ENCODE data around the gene TMEM135.
"Not testable (repeated sequence)": the region's sequence is repeated elsewhere in the genome, so short reads cannot be mapped to it uniquely, and the experiment has no call there.

TMEM135 gene

GRCh38 chr11:87263979-87264378 lies 226.2 kb downstream of the TMEM135 start:
- peak; percentile 42 for FAIRE-seq

GRCh38 chr11:87265132-87265531 lies 227.4 kb downstream of the TMEM135 start:
- FAIRE-seq, result no peak

GRCh38 chr11:87265979-87266378 lies 228.2 kb downstream of the TMEM135 start:
- FAIRE-seq, result no peak

- FAIRE-seq, result no peak
These were observed 229.0 kb downstream of the TMEM135 start for GRCh38 chr11:87266751-87267150.

GRCh38 chr11:87271951-87272350 lies 234.2 kb downstream of the TMEM135 start:
- FAIRE-seq, result not testable (repeated sequence)

GRCh38 chr11:87275176-87275575 lies 237.4 kb downstream of the TMEM135 start:
- no peak for FAIRE-seq

- FAIRE-seq, result no peak
These were observed 242.4 kb downstream of the TMEM135 start for GRCh38 chr11:87280143-87280542.

- FAIRE-seq, result no peak
These were observed 243.8 kb downstream of the TMEM135 start for GRCh38 chr11:87281496-87281895.

- FAIRE-seq, result no peak
These were observed 246.6 kb downstream of the TMEM135 start for GRCh38 chr11:87284306-87284705.

GRCh38 chr11:87285674-87286073 lies 247.9 kb downstream of the TMEM135 start:
- not testable (repeated sequence) for FAIRE-seq

GRCh38 chr11:87286338-87286737 lies 248.6 kb downstream of the TMEM135 start:
- FAIRE-seq, result no peak

GRCh38 chr11:87290304-87290922 lies 252.7 kb downstream of the TMEM135 start:
- peak; percentile 98 for FAIRE-seq

- FAIRE-seq, result no peak
These were observed 254.9 kb downstream of the TMEM135 start for GRCh38 chr11:87292598-87292997.

GRCh38 chr11:87295237-87295636 lies 257.5 kb downstream of the TMEM135 start:
- no peak for FAIRE-seq

- FAIRE-seq, result no peak
These were observed 258.9 kb downstream of the TMEM135 start for GRCh38 chr11:87296627-87297026.

GRCh38 chr11:87298155-87298554 lies 260.4 kb downstream of the TMEM135 start:
- FAIRE-seq, result no peak

GRCh38 chr11:87299041-87299481 lies 261.3 kb downstream of the TMEM135 start:
- no peak for FAIRE-seq

GRCh38 chr11:87300640-87301380 lies 263.1 kb downstream of the TMEM135 start:
- no peak for FAIRE-seq

GRCh38 chr11:87301785-87302540 lies 264.2 kb downstream of the TMEM135 start:
- no peak for FAIRE-seq

GRCh38 chr11:87304412-87304811 lies 266.7 kb downstream of the TMEM135 start:
- FAIRE-seq, result no peak

GRCh38 chr11:87306262-87306851 lies 268.6 kb downstream of the TMEM135 start:
- FAIRE-seq, result no peak

- FAIRE-seq, result no peak
These were observed 269.4 kb downstream of the TMEM135 start for GRCh38 chr11:87307101-87307500.

GRCh38 chr11:87315229-87315628 lies 277.5 kb downstream of the TMEM135 start:
- no peak for FAIRE-seq
